ENCODE results near the gene SCNN1B. TPM values are rescaled to one million over a fixed set of nuclear protein-coding genes. Genes with fewer than 3 reads are reported as not detected.

The SCNN1B gene
- total RNA-seq, 3 donors from 2014 or later (not counting 1 experiment from before 2014, with no cell fraction given) = not detected

DNA sequence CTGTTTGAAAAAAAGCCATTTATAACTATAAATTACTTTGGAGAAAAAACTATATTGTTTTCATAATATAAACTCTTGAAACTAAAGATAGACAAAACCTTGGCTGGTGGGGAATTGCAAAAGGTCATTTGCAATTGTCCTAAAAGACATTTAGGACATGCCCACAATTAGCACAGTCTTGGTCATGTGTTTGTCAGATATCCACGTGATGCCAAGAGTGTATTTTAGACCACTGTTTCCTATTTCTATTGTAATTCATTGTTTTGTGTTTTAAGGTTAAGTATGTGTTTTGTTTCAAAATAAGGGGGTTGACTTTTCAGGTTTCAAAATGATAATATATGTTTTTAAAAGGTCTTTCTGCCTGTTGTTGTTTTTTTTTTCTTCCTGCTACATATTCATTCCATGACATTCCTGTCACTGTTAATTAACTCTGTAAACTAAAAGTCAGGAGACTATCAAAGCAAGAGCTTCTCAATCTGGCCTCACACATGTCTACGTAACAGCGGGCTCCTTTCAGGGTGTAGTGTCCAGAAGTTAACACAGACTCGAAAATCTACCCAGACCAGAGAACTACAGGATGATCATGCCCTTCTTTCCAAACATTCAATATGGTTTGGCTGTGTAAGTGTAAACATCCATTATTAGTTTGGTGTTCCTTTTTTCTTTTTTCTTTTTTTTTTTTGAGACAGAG lies 92.2 kb downstream of the SCNN1B start:
- no peaks in the 10 kb centered on the region for H3K9me3 Mint-ChIP-seq
- TF ChIP-seq, protein P1, sequence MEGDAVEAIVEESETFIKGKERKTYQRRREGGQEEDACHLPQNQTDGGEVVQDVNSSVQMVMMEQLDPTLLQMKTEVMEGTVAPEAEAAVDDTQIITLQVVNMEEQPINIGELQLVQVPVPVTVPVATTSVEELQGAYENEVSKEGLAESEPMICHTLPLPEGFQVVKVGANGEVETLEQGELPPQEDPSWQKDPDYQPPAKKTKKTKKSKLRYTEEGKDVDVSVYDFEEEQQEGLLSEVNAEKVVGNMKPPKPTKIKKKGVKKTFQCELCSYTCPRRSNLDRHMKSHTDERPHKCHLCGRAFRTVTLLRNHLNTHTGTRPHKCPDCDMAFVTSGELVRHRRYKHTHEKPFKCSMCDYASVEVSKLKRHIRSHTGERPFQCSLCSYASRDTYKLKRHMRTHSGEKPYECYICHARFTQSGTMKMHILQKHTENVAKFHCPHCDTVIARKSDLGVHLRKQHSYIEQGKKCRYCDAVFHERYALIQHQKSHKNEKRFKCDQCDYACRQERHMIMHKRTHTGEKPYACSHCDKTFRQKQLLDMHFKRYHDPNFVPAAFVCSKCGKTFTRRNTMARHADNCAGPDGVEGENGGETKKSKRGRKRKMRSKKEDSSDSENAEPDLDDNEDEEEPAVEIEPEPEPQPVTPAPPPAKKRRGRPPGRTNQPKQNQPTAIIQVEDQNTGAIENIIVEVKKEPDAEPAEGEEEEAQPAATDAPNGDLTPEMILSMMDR (IDR thresholded peaks at IDR 0.05) = no peak
- H3K4me1 Mint-ChIP-seq = no peaks in the 10 kb centered on the region
- 87% methylated on average over 3 of the region's 4 CpGs for WGBS (ENCODE audit: insufficient coverage)
- peaks cover 7% of the 10 kb centered on the region for H3K36me3 Mint-ChIP-seq
- H3K36me3 ChIP-seq (ENCODE audit: control insufficient read depth, insufficient read depth, low read length) = peaks cover 70% of the 10 kb centered on the region
- intact Hi-C loops (cut with micrococcal nuclease) = no loop called here
- no peak for ATAC-seq
- no peak overlapping the region for H3K27ac ChIP-seq (ENCODE audit: low read length)
- no peak overlapping the region for H3K27ac Mint-ChIP-seq
- no peak overlapping the region for H3K4me3 Mint-ChIP-seq
- no peaks in the 10 kb centered on the region for H3K9me3 ChIP-seq (ENCODE audit: control insufficient read depth, insufficient read depth, low read length)
- no peaks in the 10 kb centered on the region for H3K27me3 Mint-ChIP-seq (ENCODE audit: low read depth in 2 of 2)
- H3K4me1 ChIP-seq (ENCODE audit: control insufficient read depth, insufficient read depth, low read length) = no peaks in the 10 kb centered on the region
- no peaks in the 10 kb centered on the region for H3K27me3 ChIP-seq (ENCODE audit: control insufficient read depth, insufficient read depth, low read length)
- no peak for DNase-seq
- no peak overlapping the region for H3K4me3 ChIP-seq (ENCODE audit: low read length)

GRCh38 chr16:23395732-23396131 lies 93.6 kb downstream of the SCNN1B start:
- no peak overlapping the region for H3K27ac ChIP-seq (ENCODE audit: low read length)
- H3K4me1 Mint-ChIP-seq = no peaks in the 10 kb centered on the region
- no peaks in the 10 kb centered on the region for H3K9me3 Mint-ChIP-seq
- WGBS (ENCODE audit: insufficient coverage) = 98% methylated on average over 6 of the region's 6 CpGs
- peaks cover 18% of the 10 kb centered on the region for H3K36me3 Mint-ChIP-seq
- intact Hi-C loops (cut with micrococcal nuclease) = no loop called here
- H3K9me3 ChIP-seq (ENCODE audit: control insufficient read depth, insufficient read depth, low read length) = no peaks in the 10 kb centered on the region
- no peak overlapping the region for H3K4me3 Mint-ChIP-seq
- H3K36me3 ChIP-seq (ENCODE audit: control insufficient read depth, insufficient read depth, low read length) = peaks cover 69% of the 10 kb centered on the region
- DNase-seq = no peak
- no peaks in the 10 kb centered on the region for H3K4me1 ChIP-seq (ENCODE audit: control insufficient read depth, insufficient read depth, low read length)
- no peak for ATAC-seq
- no peak overlapping the region for H3K27ac Mint-ChIP-seq
- H3K27me3 ChIP-seq (ENCODE audit: control insufficient read depth, insufficient read depth, low read length) = no peaks in the 10 kb centered on the region
- TF ChIP-seq, protein P1 (IDR thresholded peaks at IDR 0.05) = no peak
- H3K4me3 ChIP-seq (ENCODE audit: low read length) = no peak overlapping the region
- H3K27me3 Mint-ChIP-seq (ENCODE audit: low read depth in 2 of 2) = no peaks in the 10 kb centered on the region

DNA sequence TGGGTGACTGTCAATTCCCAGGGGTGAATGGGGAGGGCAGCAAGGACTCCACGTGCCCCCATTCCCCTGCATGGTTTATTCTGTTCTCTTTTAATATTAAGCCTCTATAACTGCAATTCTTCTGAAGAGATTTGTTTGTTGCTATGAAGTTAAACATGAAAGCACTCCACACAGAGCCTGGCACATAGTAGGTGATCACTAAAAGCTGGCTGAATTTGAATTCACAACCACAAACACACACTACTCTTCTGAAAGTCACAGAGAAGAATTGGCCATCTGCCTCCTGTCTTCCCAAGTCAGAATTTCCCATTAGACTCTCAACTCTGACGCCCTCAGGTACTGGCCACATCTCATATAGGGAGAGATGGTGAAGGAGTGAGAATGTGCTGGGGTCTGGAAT lies 95.4 kb downstream of the SCNN1B start:
- H3K4me3 Mint-ChIP-seq = no peak overlapping the region
- intact Hi-C loops (cut with micrococcal nuclease) = no loop called here
- TF ChIP-seq, protein P1 (IDR thresholded peaks at IDR 0.05) = no peak
- peaks cover 66% of the 10 kb centered on the region for H3K36me3 ChIP-seq (ENCODE audit: control insufficient read depth, insufficient read depth, low read length)
- H3K27me3 Mint-ChIP-seq (ENCODE audit: low read depth in 2 of 2) = no peaks in the 10 kb centered on the region
- no peaks in the 10 kb centered on the region for H3K27me3 ChIP-seq (ENCODE audit: control insufficient read depth, insufficient read depth, low read length)
- no peaks in the 10 kb centered on the region for H3K9me3 Mint-ChIP-seq
- H3K4me3 ChIP-seq (ENCODE audit: low read length) = no peak overlapping the region
- no peak overlapping the region for H3K27ac Mint-ChIP-seq
- peaks cover 20% of the 10 kb centered on the region for H3K36me3 Mint-ChIP-seq
- H3K9me3 ChIP-seq (ENCODE audit: control insufficient read depth, insufficient read depth, low read length) = no peaks in the 10 kb centered on the region
- no peak for DNase-seq
- no peaks in the 10 kb centered on the region for H3K4me1 ChIP-seq (ENCODE audit: control insufficient read depth, insufficient read depth, low read length)
- no CpG with 5 or more reads among the region's 2 CpGs for WGBS (ENCODE audit: insufficient coverage)
- H3K27ac ChIP-seq (ENCODE audit: low read length) = no peak overlapping the region
- H3K4me1 Mint-ChIP-seq = no peaks in the 10 kb centered on the region
- no peak for ATAC-seq
